HG02678 (cell line): ENCODE data around the gene SLC35E2B.

Experiments used
- ATAC-seq: cut with Tn5 transposase; IDR thresholded peaks from one replicate; pipeline ENCODE4 v1.9.1; 2021; ENCODE audit warnings: mild to moderate bottlenecking, moderate library complexity; ENCODE audit not compliant: unreplicated experiment

The SLC35E2B gene

DNA sequence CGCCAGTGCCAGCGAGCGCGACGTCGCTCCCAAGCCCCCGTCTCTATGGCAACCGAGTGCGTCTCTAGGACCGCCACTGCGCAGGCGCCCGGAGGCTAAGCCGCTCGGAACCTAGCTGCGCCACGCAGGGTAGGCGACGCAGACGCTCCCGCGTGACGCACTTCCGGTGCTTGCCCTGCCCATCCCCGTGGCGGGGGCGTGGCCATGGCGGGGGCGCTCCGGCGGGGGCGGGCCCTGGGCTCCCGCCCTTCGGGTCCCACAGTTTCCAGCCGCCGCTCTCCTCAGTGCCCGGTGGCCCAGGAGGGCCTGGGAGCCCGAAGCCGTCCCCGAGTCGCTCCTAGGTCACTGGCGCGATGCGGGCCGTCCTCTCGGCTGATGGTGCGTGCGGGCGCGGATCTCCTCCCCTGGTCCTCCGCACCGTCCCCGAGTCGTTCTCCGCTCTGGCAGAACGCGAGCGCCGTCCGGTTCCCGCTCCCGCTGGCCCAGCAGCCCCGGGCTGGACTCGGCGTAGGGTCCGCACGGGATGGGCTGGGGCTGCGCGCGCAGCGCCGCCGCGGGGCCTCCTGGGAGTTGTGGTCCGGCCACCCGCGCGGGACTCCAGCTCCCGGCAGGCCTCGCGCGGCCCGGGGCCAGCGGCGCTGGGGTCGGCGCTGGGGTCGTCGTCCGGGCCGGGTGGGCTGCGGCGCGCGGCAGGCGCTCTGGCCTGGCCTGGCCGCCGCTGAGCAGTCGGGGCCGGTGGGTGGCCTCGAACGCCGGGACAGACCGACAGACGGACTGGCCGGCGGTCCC, 77.1 kb downstream of the SLC35E2B start, which contains the start of gene MIB2:
MIB2 (plus strand) TSS at position 245 of the 789 bp plus-strand sequence. CDS start 7,953 bp downstream, outside the sequence.
- ATAC-seq: peak; percentile 79

- ATAC-seq: no peak
These were observed 77.7 kb downstream of the SLC35E2B start for GRCh38 chr1:1614954-1615255.

DNA sequence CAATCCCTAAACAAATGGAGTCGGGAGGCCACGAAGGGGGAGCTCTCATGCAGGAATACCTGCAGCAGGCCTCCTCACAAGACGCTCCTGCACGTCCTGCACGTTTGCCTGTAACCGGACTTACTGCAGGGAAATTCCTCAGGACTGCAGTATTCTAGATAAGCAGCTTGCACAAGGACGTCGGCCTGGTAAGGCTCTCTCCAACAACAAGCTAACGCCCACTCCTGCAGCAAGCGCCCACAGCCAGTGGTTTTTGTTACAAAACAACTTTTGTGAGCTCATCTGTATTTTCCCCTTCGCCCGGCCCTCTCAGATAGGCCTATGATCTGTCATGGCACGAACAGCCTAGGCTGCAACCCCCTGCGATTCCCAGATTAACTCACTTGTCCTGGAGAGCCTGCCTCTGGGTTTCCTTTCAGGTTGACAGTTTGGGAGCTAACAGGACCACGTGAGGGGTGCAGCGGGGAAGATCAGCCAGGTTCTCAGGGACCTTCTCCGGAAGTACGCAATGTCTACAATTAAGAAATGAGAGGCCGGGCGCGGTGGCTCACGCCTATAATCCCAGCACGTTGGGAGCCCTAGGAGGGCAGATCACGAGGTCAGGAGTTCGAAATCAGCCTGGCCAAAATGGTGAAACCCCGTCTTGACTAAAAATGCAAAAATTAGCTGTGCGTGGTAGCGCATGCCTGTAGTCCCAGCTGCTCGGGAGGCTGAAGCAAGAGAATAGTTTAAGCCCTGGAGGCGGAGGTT, 78.2 kb downstream of the SLC35E2B start:
- no peak for ATAC-seq

DNA sequence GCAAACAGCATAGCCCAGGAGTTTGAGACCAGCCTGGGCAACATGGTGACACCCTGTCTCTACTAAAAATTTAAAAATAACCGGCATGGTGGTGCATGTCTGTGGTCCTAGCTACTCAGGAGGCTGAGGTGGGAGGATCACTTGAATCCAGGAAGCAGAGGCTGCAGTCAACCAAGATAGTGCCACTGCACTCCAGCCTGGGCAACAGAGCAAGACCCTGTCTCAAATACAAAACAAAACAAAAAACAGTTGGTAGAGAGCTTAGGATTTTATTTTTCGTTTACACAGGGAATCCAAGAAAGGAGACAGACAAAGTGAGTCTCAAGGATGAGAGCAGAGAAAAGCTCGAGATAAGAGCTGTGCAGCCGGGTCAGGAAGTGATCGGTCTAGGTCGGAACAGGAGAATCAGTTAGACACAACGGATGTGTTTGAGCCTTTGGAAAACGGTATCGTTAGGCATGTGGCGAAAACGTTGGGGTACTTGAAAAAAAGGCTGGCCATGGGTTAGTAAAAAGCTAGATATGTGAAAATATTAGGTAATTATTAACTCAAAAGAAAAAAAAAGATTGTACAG, 79.0 kb downstream of the SLC35E2B start:
- no peak for ATAC-seq

GRCh38 chr1:1612104-1612400, 80.5 kb downstream of the SLC35E2B start:
- no peak for ATAC-seq

- no peak for ATAC-seq
These were observed 81.8 kb downstream of the SLC35E2B start for GRCh38 chr1:1610796-1611195.

DNA sequence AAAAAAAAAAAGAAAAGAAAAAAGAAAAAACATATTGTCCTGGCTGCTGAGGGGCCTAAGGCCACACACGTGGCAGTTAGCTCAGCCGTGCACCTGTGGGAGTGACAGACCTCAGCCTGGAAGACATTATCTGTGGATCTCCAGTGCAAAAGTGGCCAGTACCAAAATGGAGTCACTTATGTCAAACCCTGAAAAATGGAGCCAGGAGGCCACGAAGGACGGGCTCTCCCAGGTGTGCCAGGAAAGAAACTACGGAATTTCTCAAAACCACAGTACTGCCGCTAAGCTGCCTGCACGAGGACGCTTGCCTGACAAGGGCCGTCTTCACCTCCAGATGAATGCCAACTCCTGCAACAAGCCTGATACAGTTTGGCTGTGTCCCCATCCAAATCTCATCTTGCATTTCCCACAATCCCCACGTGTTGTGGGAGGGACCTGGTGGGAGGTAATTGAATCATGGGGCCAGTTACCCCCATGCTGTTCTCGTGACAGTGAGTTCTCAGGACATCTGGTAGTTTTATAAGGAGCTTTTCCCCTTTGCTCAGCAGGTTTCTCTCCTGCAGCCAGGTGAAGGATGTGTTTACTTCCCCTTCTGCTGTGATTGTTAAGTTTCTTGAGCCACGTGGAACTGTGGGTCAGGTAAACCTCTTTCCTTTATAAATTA, 82.6 kb downstream of the SLC35E2B start:
- ATAC-seq: no peak
